Neural crest cell (in vitro differentiated cells): Measurements from ENCODE around the gene TMTC1. TPM values are rescaled to one million over a fixed set of nuclear protein-coding genes. Genes with fewer than 3 reads are reported as not detected.

Source experiments
- DNase-seq: peaks from one replicate; pipeline ENCODE4 v3.0.0; 2021; ENCODE audit warnings: low read depth, mixed read lengths, low spot score
- H3K27ac Mint-ChIP-seq: one replicate; pipeline ENCODE4 v1.8.0; 2021; ENCODE audit warnings: mild to moderate bottlenecking, mixed read lengths; ENCODE audit not compliant: unreplicated experiment
- H3K27me3 Mint-ChIP-seq: 2 replicates; pipeline ENCODE4 v1.8.0; 2021; ENCODE audit warnings: low read depth, mild to moderate bottlenecking, mixed read lengths
- H3K36me3 Mint-ChIP-seq: 2 replicates; pipeline ENCODE4 v1.8.0; 2021; ENCODE audit warnings: low read depth, mild to moderate bottlenecking, mixed read lengths
- H3K4me1 Mint-ChIP-seq: 2 replicates; pipeline ENCODE4 v1.8.0; 2021; ENCODE audit warnings: mixed read lengths
- H3K4me3 Mint-ChIP-seq: one replicate; pipeline ENCODE4 v1.8.0; 2021; ENCODE audit warnings: mild to moderate bottlenecking, mixed read lengths
- H3K9me3 Mint-ChIP-seq: 2 replicates; pipeline ENCODE4 v1.8.0; 2021; ENCODE audit warnings: mixed read lengths
- total RNA-seq: library from RNA; stranded (reverse); gene quantifications from 2 replicates; pipeline ENCODE4 v1.2.1, GENCODE V29; 2021
- TF ChIP-seq, protein P1 (sequence below): fragments of 200-600 bp; sonication (generic); conservative IDR thresholded peaks from 2 replicates; pipeline ENCODE4 v1.5.0; 2021; ENCODE audit warnings: antibody characterized with exemption, mild to moderate bottlenecking

Gene TMTC1
- total RNA-seq, 1 donor from 2014 or later = 13.1 TPM

DNA sequence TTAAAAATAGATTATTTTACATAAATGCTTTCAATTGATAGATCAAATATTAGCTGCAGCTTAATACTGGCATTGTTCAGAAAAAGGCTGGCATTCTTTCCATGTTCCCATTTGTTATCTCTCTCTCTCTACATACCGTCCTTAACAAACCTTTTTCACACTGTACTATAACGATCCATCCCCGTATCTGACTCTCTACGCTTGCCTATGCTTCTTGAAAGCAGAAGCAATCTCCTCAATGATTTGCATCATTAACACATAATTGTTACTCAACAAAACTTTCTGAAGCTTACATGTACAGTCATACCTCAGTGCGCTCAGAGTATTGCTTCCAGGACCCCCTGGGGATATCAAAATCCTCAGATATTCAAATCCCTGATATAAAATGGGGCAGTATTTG is 89.7 kb downstream of the TMTC1 start:
- DNase-seq = no peak

DNA sequence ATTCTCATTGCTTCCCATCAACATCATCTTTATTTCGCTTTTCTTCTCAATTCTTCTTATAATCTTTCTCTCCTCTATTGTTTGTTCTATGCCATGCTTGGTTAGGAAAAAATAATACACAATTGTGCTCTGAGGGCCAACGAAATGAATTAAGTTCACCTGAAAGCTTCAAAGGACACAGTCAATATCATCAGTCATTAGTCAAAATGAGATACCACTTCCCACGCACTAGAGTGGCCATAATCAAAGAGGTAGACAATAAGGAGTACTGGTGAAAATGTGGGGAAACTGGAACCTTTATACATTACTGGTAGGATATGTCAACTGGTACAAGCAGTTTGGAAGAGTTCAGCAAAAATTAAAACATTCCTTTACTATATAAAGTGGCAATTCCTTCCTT is 91.5 kb downstream of the TMTC1 start:
- Mint-ChIP-seq H3K27me3 (no peaks in the 10 kb centered on the region), H3K9me3 (no peaks in the 10 kb centered on the region), H3K36me3 (peaks cover 3% of the 10 kb centered on the region), H3K4me3 (no peak overlapping the region), H3K27ac (no peak overlapping the region), H3K4me1 (peaks cover 12% of the 10 kb centered on the region)
- TF ChIP-seq, protein P1, sequence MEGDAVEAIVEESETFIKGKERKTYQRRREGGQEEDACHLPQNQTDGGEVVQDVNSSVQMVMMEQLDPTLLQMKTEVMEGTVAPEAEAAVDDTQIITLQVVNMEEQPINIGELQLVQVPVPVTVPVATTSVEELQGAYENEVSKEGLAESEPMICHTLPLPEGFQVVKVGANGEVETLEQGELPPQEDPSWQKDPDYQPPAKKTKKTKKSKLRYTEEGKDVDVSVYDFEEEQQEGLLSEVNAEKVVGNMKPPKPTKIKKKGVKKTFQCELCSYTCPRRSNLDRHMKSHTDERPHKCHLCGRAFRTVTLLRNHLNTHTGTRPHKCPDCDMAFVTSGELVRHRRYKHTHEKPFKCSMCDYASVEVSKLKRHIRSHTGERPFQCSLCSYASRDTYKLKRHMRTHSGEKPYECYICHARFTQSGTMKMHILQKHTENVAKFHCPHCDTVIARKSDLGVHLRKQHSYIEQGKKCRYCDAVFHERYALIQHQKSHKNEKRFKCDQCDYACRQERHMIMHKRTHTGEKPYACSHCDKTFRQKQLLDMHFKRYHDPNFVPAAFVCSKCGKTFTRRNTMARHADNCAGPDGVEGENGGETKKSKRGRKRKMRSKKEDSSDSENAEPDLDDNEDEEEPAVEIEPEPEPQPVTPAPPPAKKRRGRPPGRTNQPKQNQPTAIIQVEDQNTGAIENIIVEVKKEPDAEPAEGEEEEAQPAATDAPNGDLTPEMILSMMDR = no peak
- DNase-seq = no peak

More for the DNA sequence above, 89.7 kb downstream of the TMTC1 start:
- no peaks in the 10 kb centered on the region for H3K27me3 Mint-ChIP-seq
- no peak overlapping the region for H3K27ac Mint-ChIP-seq
- no peaks in the 10 kb centered on the region for H3K9me3 Mint-ChIP-seq
- TF ChIP-seq, protein P1 = no peak
- H3K4me3 Mint-ChIP-seq = no peak overlapping the region
- H3K4me1 Mint-ChIP-seq = peaks cover 20% of the 10 kb centered on the region
- peaks cover 3% of the 10 kb centered on the region for H3K36me3 Mint-ChIP-seq

DNA sequence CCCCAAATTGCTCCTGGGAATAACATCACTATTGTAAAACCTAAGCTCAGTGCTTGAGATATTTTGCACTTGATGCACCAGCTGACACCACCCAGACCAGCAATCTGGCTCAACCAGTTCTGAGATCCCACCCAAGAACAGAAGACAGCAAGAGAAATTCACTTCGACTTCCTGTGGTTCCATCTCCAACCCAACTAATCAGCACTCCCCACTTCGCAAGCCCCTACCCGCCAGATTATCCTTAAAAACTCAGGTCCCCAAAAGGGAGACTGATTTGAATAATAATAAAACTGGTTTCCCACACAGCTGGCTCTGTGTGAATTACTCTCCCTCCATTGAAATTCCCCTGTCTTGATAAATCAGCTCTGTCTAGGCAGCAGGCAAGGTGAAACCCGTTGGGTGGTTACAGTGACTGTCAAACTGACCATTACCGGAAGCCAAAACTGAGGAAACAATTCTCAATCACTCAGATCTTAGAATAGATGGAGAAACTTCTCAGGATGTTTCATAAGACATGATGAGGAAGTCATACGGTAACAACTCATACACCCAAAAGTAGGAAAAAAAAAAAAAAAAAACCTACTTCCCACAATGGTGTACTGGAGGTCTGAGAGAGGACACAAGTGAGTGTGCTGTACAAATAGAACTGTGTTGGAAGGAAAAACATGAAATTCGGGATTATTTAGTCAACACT is 92.4 kb downstream of the TMTC1 start:
- TF ChIP-seq, protein P1 = no peak
- no peak overlapping the region for H3K27ac Mint-ChIP-seq
- H3K4me3 Mint-ChIP-seq = no peak overlapping the region
- no peaks in the 10 kb centered on the region for H3K27me3 Mint-ChIP-seq
- DNase-seq = no peak
- H3K36me3 Mint-ChIP-seq = peaks cover 3% of the 10 kb centered on the region
- no peaks in the 10 kb centered on the region for H3K9me3 Mint-ChIP-seq
- peaks cover 12% of the 10 kb centered on the region for H3K4me1 Mint-ChIP-seq

DNA sequence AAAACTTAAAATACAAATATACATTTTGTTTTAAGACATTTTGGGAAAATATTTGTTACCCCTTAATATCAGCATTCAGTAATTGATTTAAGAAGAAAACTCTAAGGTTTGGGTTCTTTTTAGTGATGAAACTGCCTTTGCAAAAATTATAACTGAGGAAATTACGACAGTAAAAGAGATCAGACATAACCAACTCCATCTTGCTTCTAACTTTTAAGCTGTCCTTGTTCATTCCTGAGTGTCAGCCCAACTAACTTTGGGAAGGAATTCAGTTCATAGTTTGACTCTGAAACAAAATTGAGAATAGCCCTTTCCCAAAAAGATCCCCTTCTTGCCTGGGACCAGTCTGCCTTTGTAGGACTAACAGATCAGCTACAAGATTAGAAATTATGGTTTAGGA is 93.0 kb downstream of the TMTC1 start:
- DNase-seq = no peak
- Mint-ChIP-seq H3K9me3 (no peaks in the 10 kb centered on the region), H3K4me3 (no peak overlapping the region), H3K4me1 (peaks cover 12% of the 10 kb centered on the region), H3K27ac (no peak overlapping the region), H3K27me3 (no peaks in the 10 kb centered on the region), H3K36me3 (peaks cover 3% of the 10 kb centered on the region)
- TF ChIP-seq, protein P1 = no peak

DNA sequence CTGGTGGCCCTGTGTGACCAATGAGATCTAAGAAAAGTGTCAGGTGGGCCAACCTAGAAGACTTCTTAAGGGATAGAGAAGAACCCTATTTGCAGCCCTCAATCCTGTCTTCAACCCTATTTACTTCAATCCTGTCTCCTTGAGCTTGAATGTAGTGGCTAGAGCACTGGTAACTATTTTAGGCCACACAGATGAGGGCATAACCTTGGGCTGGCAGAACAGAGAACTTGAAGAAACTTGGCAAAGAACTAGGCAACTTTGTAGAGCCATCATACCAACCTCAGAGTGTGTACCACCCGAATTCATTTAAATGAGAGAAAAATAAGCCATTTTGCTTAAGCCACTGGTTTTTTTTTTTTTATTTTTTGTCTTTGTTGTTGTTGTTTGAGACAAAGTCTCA is 94.8 kb downstream of the TMTC1 start:
- Mint-ChIP-seq H3K4me3 (no peak overlapping the region), H3K36me3 (peaks cover 3% of the 10 kb centered on the region), H3K4me1 (peaks cover 12% of the 10 kb centered on the region), H3K9me3 (no peaks in the 10 kb centered on the region), H3K27me3 (no peaks in the 10 kb centered on the region), H3K27ac (no peak overlapping the region)
- no peak for DNase-seq
- TF ChIP-seq, protein P1 = no peak
